BLaER1 (cell line): ENCODE measurements around the gene SOBP.

Experiments
- H3K27ac ChIP-seq: shearing (Covaris generic); formaldehyde crosslinking; 2 replicates; pipeline ENCODE4 v1.8.1; 2022
- H3K27me3 ChIP-seq: shearing (Covaris generic); formaldehyde crosslinking; 2 replicates; pipeline ENCODE4 v1.8.1; 2022
- H3K36me3 ChIP-seq: shearing (Covaris generic); formaldehyde crosslinking; 2 replicates; pipeline ENCODE4 v1.8.1; 2022
- H3K4me1 ChIP-seq: shearing (Covaris generic); formaldehyde crosslinking; 2 replicates; pipeline ENCODE4 v1.8.1; 2022
- H3K4me2 ChIP-seq: shearing (Covaris generic); formaldehyde crosslinking; 2 replicates; pipeline ENCODE4 v1.8.1; 2022
- H3K4me3 ChIP-seq: shearing (Covaris generic); formaldehyde crosslinking; 2 replicates; pipeline ENCODE4 v1.8.1; 2022
- H3K9ac ChIP-seq: shearing (Covaris generic); formaldehyde crosslinking; 2 replicates; pipeline ENCODE4 v1.8.1; 2022
- H3K9me3 ChIP-seq: shearing (Covaris generic); formaldehyde crosslinking; 2 replicates; pipeline ENCODE4 v1.8.1; 2022
- H4K20me1 ChIP-seq: shearing (Covaris generic); formaldehyde crosslinking; 2 replicates; pipeline ENCODE4 v1.8.1; 2022
- Cebpa-rat ChIP-seq: shearing (Covaris generic); IDR thresholded peaks from 2 replicates; pipeline ENCODE4 v1.8.1; 2022

The SOBP gene

DNA sequence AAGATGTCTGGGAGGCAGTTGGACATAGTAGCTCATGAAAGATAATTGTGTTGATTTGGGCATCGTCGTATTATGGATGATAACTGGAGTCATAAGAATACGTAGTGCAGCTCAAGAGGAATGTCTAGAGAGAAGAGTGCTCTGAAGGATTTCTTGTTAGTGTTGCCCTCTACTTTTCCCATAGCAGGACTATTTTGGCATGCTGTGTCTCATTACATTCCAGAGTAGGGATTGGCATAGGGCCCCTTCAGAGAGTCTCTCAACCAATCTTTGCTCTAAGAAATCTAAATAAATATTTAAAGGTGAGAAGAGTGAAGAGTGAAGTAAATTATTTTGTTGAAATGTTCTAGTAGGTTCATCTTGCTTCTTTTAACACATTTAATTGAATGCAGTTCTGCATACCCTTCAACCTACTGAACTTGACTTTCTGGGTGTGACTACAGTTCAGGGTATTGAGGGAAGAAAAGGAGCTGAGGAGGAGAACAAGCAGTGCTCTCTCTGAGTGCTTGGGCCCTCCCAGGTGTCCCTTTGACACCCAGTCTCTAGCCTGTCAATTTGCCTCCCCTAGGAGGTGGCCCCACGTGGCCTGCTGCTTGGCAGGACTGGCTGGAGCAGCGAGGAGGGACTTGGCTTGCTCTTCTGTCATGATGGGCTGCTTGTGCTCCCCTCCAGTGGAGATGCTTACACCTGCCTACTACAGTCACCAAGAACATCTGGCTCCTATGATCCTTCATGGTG lies 33.3 kb downstream of the SOBP start:
- H4K20me1 ChIP-seq, result no peaks in the 10 kb centered on the region
- H3K4me1 ChIP-seq, result no peaks in the 10 kb centered on the region
- TF ChIP-seq Cebpa-rat, result no peak
- no peaks in the 10 kb centered on the region for H3K36me3 ChIP-seq
- no peak overlapping the region for H3K4me3 ChIP-seq
- H3K9ac ChIP-seq, result no peak overlapping the region
- H3K27ac ChIP-seq, result no peak overlapping the region
- no peaks in the 10 kb centered on the region for H3K9me3 ChIP-seq
- H3K27me3 ChIP-seq, result no peaks in the 10 kb centered on the region
- no peak overlapping the region for H3K4me2 ChIP-seq

DNA sequence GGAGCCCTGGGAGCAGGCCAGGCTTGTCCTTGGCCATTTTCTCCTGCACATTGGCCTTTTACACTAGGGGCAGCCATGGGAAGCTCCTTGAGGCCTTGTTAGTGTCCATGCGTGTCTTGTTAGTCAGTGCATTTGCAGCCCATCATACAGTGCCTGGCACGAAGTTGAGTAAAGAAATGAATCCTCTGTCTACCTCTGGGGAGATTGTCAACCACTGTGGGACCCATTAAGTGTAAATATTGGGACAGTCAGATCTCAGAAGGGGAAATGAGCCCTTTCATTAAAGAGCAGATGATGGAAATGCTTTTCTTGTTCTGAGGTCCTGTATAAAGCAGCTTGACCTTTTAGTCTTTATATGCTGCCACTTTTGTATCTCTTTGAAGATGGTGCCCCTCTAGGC lies 33.9 kb downstream of the SOBP start:
- Histone ChIP-seq H3K9me3 (no peaks in the 10 kb centered on the region), H3K4me3 (no peak overlapping the region), H3K27me3 (no peaks in the 10 kb centered on the region), H3K36me3 (no peaks in the 10 kb centered on the region), H4K20me1 (no peaks in the 10 kb centered on the region), H3K27ac (no peak overlapping the region), H3K4me2 (no peak overlapping the region), H3K9ac (no peak overlapping the region), H3K4me1 (no peaks in the 10 kb centered on the region)
- no peak for TF ChIP-seq Cebpa-rat

DNA sequence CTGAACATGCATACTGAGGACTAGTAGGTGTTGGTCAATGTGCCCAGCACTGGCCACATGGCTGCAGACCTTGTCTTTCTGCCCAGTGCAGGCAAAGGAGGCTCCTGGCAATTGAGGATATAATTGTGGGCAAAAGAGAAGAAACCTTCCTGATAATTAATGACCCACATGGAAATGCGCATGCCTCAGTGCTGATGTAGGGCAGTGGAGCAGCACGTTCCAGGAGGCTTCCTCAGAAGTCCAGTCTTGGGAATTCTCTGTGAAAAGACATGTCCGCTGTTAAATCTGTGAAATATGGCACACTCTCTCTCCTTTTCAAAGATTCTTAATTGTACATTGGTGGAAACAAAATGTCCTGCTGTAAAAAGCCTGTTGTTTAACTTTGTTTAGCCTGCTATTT lies 34.7 kb downstream of the SOBP start:
- Histone ChIP-seq H3K9ac (no peak overlapping the region), H3K4me1 (no peaks in the 10 kb centered on the region), H3K27ac (no peak overlapping the region), H3K9me3 (no peaks in the 10 kb centered on the region), H3K4me2 (no peak overlapping the region), H3K4me3 (no peak overlapping the region), H3K27me3 (no peaks in the 10 kb centered on the region), H4K20me1 (no peaks in the 10 kb centered on the region), H3K36me3 (no peaks in the 10 kb centered on the region)
- no peak for TF ChIP-seq Cebpa-rat

DNA sequence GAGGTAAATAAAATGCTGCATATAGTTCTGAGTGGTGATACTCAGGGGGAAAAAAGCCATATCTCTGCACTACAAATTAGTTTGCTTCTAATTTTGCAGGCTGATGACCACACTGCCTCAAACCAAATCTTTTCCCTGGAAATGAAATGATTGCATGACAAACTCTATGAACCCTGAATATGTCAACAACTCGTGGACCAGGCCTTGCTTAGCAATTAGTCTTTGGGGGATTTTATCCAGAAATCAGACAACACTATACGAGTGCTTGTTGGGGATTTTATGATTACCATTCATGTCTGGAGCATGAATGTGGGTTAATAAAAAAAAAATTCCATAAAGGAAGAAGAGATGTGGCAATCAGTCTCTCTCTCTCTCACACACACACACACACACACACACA lies 42.0 kb downstream of the SOBP start:
- TF ChIP-seq Cebpa-rat, result no peak
- Histone ChIP-seq H4K20me1 (no peaks in the 10 kb centered on the region), H3K4me3 (no peak overlapping the region), H3K4me1 (no peaks in the 10 kb centered on the region), H3K9me3 (no peaks in the 10 kb centered on the region), H3K4me2 (no peak overlapping the region), H3K9ac (no peak overlapping the region), H3K27me3 (no peaks in the 10 kb centered on the region), H3K27ac (no peak overlapping the region), H3K36me3 (no peaks in the 10 kb centered on the region)

DNA sequence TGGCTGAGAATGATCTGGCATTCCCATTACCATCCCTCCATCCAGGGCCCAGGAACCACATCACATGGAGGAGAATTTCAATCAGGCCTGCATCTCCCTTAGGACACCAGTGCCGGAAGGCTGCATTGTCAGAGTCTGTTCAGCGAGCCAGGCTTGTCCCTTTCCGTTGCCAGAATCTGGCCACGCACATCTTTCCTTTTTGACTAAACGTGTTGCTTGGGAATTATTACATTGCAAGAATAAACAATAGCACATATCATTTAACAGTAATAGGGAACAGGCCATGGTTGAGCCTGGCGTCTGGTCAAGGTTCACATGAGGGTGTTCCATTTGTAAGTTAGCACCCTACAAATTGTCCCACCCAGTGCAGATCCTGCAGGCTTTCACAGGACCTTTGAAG lies 42.8 kb downstream of the SOBP start:
- no peaks in the 10 kb centered on the region for H3K36me3 ChIP-seq

DNA sequence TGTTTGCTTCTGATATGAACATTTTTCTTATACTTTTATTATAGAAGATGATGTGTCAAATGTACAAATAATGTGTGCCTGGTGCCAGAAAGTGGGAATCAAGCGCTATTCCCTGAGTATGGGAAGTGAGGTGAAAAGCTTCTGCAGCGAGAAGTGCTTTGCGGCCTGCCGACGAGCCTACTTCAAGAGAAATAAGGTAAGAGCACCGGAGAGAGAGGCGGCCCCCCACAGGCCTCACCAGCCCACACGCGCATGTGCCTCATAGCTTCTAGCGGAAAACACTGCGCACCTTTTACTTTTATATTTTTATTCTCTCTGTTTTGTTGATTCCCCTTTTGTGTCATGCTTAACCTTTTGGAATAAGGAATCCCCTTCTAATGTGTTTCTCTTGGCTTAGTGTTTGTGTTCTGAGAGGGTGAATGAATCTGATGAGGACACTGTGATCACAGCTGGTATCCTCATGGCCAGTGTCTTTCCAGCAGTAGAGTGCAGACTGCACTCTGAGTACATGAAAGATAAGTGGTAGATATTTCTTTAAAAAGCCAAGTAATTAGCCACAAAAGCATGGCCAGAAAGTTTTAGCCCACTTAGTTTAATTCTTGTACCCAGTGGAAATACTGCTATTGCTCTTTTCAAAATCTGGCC lies 43.6 kb downstream of the SOBP start:
- H3K27ac ChIP-seq, result no peak overlapping the region
- TF ChIP-seq Cebpa-rat, result no peak
- H3K4me2 ChIP-seq, result no peak overlapping the region
- H4K20me1 ChIP-seq, result no peaks in the 10 kb centered on the region
- H3K9ac ChIP-seq, result no peak overlapping the region
- H3K9me3 ChIP-seq, result no peaks in the 10 kb centered on the region
- no peaks in the 10 kb centered on the region for H3K4me1 ChIP-seq
- H3K27me3 ChIP-seq, result no peaks in the 10 kb centered on the region
- no peak overlapping the region for H3K4me3 ChIP-seq
- no peaks in the 10 kb centered on the region for H3K36me3 ChIP-seq

More for the DNA sequence above, 42.8 kb downstream of the SOBP start:
- no peak overlapping the region for H3K4me2 ChIP-seq
- no peaks in the 10 kb centered on the region for H3K27me3 ChIP-seq
- H3K9me3 ChIP-seq, result no peaks in the 10 kb centered on the region
- H3K27ac ChIP-seq, result no peak overlapping the region
- H3K4me1 ChIP-seq, result no peaks in the 10 kb centered on the region
- no peak for TF ChIP-seq Cebpa-rat
- H3K9ac ChIP-seq, result no peak overlapping the region
- no peaks in the 10 kb centered on the region for H4K20me1 ChIP-seq
- H3K4me3 ChIP-seq, result no peak overlapping the region

DNA sequence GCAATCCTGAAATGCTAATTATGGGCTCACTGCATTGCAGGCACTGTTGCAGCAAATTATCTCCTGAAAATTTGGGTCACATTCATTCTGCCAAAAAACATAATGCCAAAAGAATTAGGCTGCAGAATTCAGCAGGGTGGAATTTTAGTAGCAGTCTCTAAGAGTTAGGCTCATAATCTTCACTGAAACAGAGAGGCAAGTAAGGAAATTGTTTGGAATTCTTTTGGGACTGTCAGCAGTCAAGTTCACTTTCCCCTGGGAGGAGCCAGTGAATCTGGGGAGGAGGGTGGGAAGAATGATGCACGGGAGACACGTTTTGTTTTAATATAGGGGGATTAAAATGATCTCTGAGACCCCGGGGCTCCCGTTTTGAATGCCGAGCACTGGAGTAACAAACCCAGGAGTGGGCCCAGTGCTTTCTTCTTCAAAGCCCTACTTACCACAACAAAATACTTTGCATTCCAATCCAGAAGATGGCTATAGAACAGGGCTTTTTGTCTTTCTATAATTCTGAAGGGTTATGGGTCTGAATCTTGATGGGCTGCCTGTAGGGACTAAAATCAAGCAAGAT lies 44.7 kb downstream of the SOBP start:
- no peaks in the 10 kb centered on the region for H4K20me1 ChIP-seq
- H3K36me3 ChIP-seq, result no peaks in the 10 kb centered on the region
- no peak for TF ChIP-seq Cebpa-rat
- no peak overlapping the region for H3K4me3 ChIP-seq
- no peaks in the 10 kb centered on the region for H3K27me3 ChIP-seq
- H3K9ac ChIP-seq, result no peak overlapping the region
- H3K4me2 ChIP-seq, result no peak overlapping the region
- no peaks in the 10 kb centered on the region for H3K9me3 ChIP-seq
- H3K4me1 ChIP-seq, result no peaks in the 10 kb centered on the region
- no peak overlapping the region for H3K27ac ChIP-seq

DNA sequence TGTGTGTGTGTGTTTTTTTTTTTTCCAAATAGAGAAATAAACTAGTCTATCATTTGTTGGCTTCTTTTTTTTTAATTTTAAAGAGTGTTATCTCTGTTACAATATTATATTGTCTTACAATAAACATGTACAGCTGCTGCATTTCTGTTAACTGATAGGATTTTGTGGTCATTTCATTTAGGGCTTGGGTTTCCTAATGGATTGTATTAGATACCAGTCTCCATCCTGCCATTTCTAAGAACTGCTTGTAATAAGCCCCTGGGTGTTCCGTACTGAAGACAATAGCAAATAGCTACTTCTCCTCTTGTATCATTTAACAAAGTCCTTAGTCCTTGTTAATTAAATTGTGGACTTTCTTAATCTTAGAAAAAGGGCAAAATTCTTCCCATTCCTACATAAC lies 45.7 kb downstream of the SOBP start:
- Histone ChIP-seq H3K4me2 (no peak overlapping the region), H4K20me1 (no peaks in the 10 kb centered on the region), H3K27ac (no peak overlapping the region), H3K4me3 (no peak overlapping the region), H3K27me3 (no peaks in the 10 kb centered on the region), H3K9ac (no peak overlapping the region), H3K36me3 (no peaks in the 10 kb centered on the region), H3K9me3 (no peaks in the 10 kb centered on the region), H3K4me1 (no peaks in the 10 kb centered on the region)
- TF ChIP-seq Cebpa-rat, result no peak

DNA sequence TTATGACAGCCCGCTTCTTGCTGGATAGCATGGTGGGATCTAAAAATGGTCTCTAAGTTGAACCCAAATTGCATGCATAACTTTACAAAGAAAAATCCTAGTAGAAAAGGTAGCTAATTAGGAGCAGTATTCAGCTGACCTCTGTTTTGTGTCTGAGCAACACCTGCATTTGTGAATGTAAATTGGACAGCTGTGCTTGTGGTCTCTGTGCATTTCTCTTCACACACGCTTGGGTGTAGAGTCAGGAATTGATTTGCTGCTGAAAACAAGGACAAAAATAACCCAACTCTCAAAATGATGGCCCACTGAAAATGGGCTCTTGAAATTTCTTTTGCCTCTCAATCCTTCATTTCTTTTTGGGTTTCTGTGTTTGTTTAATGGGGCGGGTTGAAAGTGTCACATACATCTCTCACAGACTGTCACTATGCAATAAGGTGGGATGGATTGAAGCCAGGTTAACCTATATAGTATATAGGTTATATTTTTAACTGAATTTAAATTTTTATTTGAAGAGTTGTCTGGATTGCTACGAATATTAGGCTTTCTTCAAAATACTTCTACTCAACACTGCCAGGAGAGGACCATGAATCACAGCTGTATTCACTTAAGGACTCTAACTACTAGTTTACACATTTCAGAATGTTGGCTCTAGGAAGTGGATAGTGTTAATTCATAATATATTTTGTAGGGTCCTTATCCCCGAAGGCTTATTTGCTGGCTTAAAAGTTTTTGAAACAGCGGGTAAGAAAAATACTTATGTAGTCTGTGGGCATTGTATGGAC lies 46.5 kb downstream of the SOBP start:
- Histone ChIP-seq H3K36me3 (no peaks in the 10 kb centered on the region), H3K9me3 (no peaks in the 10 kb centered on the region), H3K27me3 (no peaks in the 10 kb centered on the region), H3K27ac (no peak overlapping the region), H3K9ac (no peak overlapping the region), H3K4me2 (no peak overlapping the region), H4K20me1 (no peaks in the 10 kb centered on the region), H3K4me3 (no peak overlapping the region), H3K4me1 (no peaks in the 10 kb centered on the region)
- TF ChIP-seq Cebpa-rat, result no peak

DNA sequence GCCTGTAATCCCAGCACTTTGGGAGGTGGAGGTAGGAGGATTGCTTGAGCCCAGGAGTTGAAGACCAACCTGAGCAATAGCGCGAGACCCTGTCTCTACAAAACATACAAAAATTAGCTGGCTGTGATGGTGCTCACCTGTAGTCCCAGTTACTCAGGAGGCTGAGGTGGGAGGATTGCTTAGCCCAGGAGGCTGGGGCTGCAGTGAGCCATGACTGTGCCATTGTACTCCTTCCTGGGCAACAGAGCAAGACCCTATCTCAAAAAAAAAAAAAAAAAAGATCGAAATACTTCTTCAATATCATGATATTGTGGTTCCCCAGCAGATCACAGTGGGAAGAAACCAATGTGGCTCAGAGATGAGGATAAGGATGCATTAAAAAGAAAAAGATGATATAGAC lies 47.6 kb downstream of the SOBP start:
- no peaks in the 10 kb centered on the region for H3K4me1 ChIP-seq
- H3K9me3 ChIP-seq, result no peaks in the 10 kb centered on the region
- no peaks in the 10 kb centered on the region for H4K20me1 ChIP-seq
- H3K36me3 ChIP-seq, result no peaks in the 10 kb centered on the region
- H3K9ac ChIP-seq, result no peak overlapping the region
- H3K4me3 ChIP-seq, result no peak overlapping the region
- H3K4me2 ChIP-seq, result no peak overlapping the region
- H3K27ac ChIP-seq, result no peak overlapping the region
- no peaks in the 10 kb centered on the region for H3K27me3 ChIP-seq
- TF ChIP-seq Cebpa-rat, result no peak
